CD4-positive, alpha-beta memory T cell (primary cell): Measurements from ENCODE around the gene NCLN. TPM values are rescaled to one million over a fixed set of nuclear protein-coding genes. Genes with fewer than 3 reads are reported as not detected.
"Not testable (repeated sequence)": the region's sequence is repeated elsewhere in the genome, so short reads cannot be mapped to it uniquely, and the experiment has no call there.

Experiments
- CTCF ChIA-PET: fragments of 350-600 bp; sonication (Branson Sonifier 250); formaldehyde crosslinking; loops from one replicate; lab custom pipeline; 2021; ENCODE audit warnings: inconsistent platforms; ENCODE audit not compliant: partially characterized antibody; lab: Charles Lee
- POLR2A ChIA-PET: fragments of 350-600 bp; sonication (Branson Sonifier 250); formaldehyde crosslinking; loops from one replicate; lab custom pipeline; 2021; ENCODE audit not compliant: partially characterized antibody; lab: Charles Lee
- DNase-seq, 5 donors: peaks; one replicate each; pipeline versions ENCODE4 v3.0.0 to v3.0.0-alpha.2; 2020 to 2022; ENCODE audit warnings: mixed read lengths in 1 of 5
- H3K27ac ChIP-seq: one replicate; pipeline ENCODE4 v1.7.0; 2013; ENCODE audit warnings: low read depth, low read length
- H3K27me3 ChIP-seq: 2 replicates; pipeline ENCODE4 v1.7.0; 2013; ENCODE audit warnings: mild to moderate bottlenecking, low read length, moderate library complexity; ENCODE audit not compliant: insufficient read depth
- H3K36me3 ChIP-seq: 2 replicates; pipeline ENCODE4 v1.7.0; 2013; ENCODE audit warnings: mild to moderate bottlenecking, low read length, moderate library complexity; ENCODE audit not compliant: insufficient read depth
- H3K4me1 ChIP-seq: 2 replicates; pipeline ENCODE4 v1.7.0; 2013; ENCODE audit warnings: mild to moderate bottlenecking, low read length, moderate library complexity; ENCODE audit not compliant: insufficient read depth
- H3K4me3 ChIP-seq, 2 donors: one replicate each; pipeline ENCODE4 v1.7.0; 2013; ENCODE audit warnings: low read length in 2 of 2, mild to moderate bottlenecking in 1 of 2
- H3K9me3 ChIP-seq, 2 donors: one replicate each; pipeline ENCODE4 v1.7.0; 2013; ENCODE audit warnings: low read length in 2 of 2, control low read depth in 1 of 2; ENCODE audit not compliant: control insufficient read depth in 1 of 2
- H3K27ac Mint-ChIP-seq, 7 donors: one replicate each; pipeline ENCODE4 v1.8.0; 2020 to 2021; ENCODE audit warnings: mixed read lengths in 7 of 7, mild to moderate bottlenecking in 6 of 7, inconsistent platforms in 3 of 7, moderate library complexity in 3 of 7
- H3K27me3 Mint-ChIP-seq, 2 donors: one replicate each; pipeline ENCODE4 v1.8.0; 2020 to 2021; ENCODE audit warnings: mixed read lengths in 2 of 2
- H3K36me3 Mint-ChIP-seq, 2 donors: one replicate each; pipeline ENCODE4 v1.8.0; 2020 to 2021; ENCODE audit warnings: mixed read lengths in 2 of 2, inconsistent platforms in 1 of 2, mild to moderate bottlenecking in 1 of 2
- H3K4me1 Mint-ChIP-seq, 4 donors: one replicate each; pipeline ENCODE4 v1.8.0; 2020 to 2021; ENCODE audit warnings: mixed read lengths in 4 of 4, mild to moderate bottlenecking in 1 of 4
- H3K4me3 Mint-ChIP-seq, 8 donors: one replicate each; pipeline ENCODE4 v1.8.0; 2020 to 2021; ENCODE audit warnings: mixed read lengths in 8 of 8, mild to moderate bottlenecking in 7 of 8, moderate library complexity in 6 of 8, inconsistent platforms in 3 of 8
- H3K9me3 Mint-ChIP-seq, 8 donors: one replicate each; pipeline ENCODE4 v1.8.0; 2020 to 2021; ENCODE audit warnings: mixed read lengths in 8 of 8, mild to moderate bottlenecking in 5 of 8, inconsistent platforms in 3 of 8, moderate library complexity in 1 of 8
- intact Hi-C: fragments of 100-400 bp; cut with micrococcal nuclease; formaldehyde crosslinking; loops from one replicate; pipeline ENCODE4 v1.15.1; 2023
- polyA plus RNA-seq, 2 donors: library from polyadenylated mRNA; unstranded; fragments of 300-500 nt; fragmentation: Illumina TruSeq; gene quantifications; one replicate each; pipeline ENCODE4 v1.2.3, GENCODE V29; 2021
- total RNA-seq, 2 experiments: library from RNA; stranded (reverse); gene quantifications; one replicate each; pipeline ENCODE4 v1.2.3, GENCODE V29; 2021

The NCLN gene
- total and polyA plus RNA-seq, 4 experiments from 2014 or later = 25.1 to 59.3 (median 49.3) TPM

DNA sequence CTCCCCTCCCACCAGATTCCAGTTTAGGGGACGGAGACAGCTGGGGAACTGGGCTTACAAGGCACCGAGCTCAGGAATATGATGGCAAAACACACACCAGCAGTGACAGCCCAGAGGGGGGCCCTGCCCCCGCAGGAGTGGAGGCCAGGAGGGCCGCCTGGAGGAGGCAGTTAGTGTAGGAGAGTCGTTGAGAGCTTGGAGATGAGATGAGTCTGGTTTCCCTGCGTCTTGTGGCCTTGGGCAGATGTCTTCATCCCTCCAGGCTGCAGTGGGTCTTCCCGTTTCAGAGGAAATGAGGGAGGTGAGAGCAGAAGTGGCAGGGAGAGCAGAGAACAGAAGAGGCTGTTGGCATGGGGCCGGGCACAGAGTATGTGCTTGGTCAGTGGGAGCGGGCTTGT lies 43.6 kb downstream of the NCLN start:
- Histone ChIP-seq H3K36me3 (no peaks in the 10 kb centered on the region), H3K27ac (no peak overlapping the region), H3K4me3 (no peak overlapping the region), H3K27me3 (peaks cover 9% of the 10 kb centered on the region), H3K9me3 (no peaks in the 10 kb centered on the region), H3K4me1 (no peaks in the 10 kb centered on the region)
- H3K4me3 Mint-ChIP-seq = no peak overlapping the region
- peaks cover 0 to 1% (median 0%) of the 10 kb centered on the region in 8 donors for H3K9me3 Mint-ChIP-seq
- H3K36me3 Mint-ChIP-seq = no peaks in the 10 kb centered on the region
- no peak for DNase-seq
- peaks cover 21 to 24% of the 10 kb centered on the region in 2 donors for H3K27me3 Mint-ChIP-seq
- peak overlapping the region in 1 of 7 donors; percentile 35 for H3K27ac Mint-ChIP-seq
- CTCF ChIA-PET = interaction anchor here (0.7 to 1.1 kb wide), 3 partner anchors 10 to 23 kb away, joined by 3 to 5 read pairs (median 4); no protein-coding TSS in a partner anchor
- H3K4me1 Mint-ChIP-seq = no peaks in the 10 kb centered on the region
- intact Hi-C loops = no loop called here
- POLR2A ChIA-PET = interaction anchor here (0.5 to 1.1 kb wide), 2 partner anchors 14 to 993 kb away, joined by 3 to 4 read pairs; partner anchors contain the start of gene PLEKHJ1

DNA sequence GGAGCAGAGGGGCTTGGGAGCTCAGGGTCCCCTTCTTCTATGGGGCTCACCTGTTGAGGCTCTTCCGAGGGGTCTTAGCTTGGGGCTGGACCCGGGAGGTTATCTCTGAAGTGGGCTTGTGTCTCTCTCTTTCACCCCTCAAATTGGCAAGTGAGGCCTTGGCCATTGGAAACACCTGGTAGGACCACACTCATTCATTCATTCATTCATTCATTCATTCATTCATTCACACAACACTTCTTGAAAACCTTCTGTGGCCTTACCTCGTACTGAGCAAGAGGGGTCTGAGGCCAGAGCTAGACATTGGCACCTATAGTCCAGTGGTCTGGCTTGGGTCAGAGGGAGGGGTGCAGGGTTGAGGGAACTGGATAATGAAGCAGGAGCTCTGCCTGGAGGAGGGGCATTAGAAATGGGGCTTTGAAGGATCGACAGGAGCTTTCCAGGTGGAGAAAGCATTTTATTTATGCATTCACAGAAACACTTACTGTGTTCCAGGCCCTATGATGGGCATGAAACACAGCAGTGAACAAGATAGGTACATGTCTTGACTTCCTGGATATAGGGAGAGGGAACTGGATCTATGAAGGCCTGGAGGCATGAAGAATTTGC lies 44.3 kb downstream of the NCLN start:
- Histone ChIP-seq H3K9me3 (no peaks in the 10 kb centered on the region), H3K36me3 (no peaks in the 10 kb centered on the region), H3K4me3 (no peak overlapping the region), H3K27me3 (peaks cover 9% of the 10 kb centered on the region), H3K4me1 (no peaks in the 10 kb centered on the region), H3K27ac (no peak overlapping the region)
- intact Hi-C loops = no loop called here
- DNase-seq = no peak
- H3K36me3 Mint-ChIP-seq = no peaks in the 10 kb centered on the region
- H3K27ac Mint-ChIP-seq = no peak overlapping the region
- peaks cover 21 to 25% of the 10 kb centered on the region in 2 donors for H3K27me3 Mint-ChIP-seq
- H3K4me3 Mint-ChIP-seq = no peak overlapping the region
- peaks cover 0 to 1% (median 0%) of the 10 kb centered on the region in 8 donors for H3K9me3 Mint-ChIP-seq
- no peaks in the 10 kb centered on the region for H3K4me1 Mint-ChIP-seq
- CTCF ChIA-PET = interaction anchor here (0.7 to 1.1 kb wide), 3 partner anchors 11 to 22 kb away, joined by 3 to 5 read pairs (median 4); no protein-coding TSS in a partner anchor
- POLR2A ChIA-PET = interaction anchor here (0.5 to 1.1 kb wide), 2 partner anchors 13 to 994 kb away, joined by 3 to 4 read pairs; partner anchors contain the start of gene PLEKHJ1

DNA sequence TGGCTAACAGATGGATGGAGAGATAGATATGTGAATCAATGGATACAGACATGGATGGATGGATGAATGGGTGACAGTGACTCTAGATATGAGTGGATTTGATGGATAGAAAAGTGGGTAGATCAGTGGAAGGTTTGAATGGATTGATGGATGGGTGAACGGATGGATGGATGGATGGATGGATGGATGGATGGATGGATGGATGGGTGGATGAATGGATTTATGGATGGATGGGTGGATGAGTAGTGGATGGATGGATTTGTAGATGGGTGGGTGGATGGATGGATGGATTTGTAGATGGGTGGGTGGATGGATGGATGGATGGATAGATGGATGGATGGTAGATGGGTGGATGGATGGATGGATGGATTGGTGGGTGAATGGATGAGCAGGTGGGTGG lies 45.6 kb downstream of the NCLN start:
- intact Hi-C loops = no loop called here
- Mint-ChIP-seq H3K27me3 (peaks cover 18 to 23% of the 10 kb centered on the region in 2 donors), H3K4me1 (no peaks in the 10 kb centered on the region), H3K9me3 (peaks cover 0 to 2% (median 0%) of the 10 kb centered on the region in 8 donors), H3K27ac (no peak overlapping the region), H3K36me3 (no peaks in the 10 kb centered on the region), H3K4me3 (no peak overlapping the region)
- Histone ChIP-seq H3K9me3 (no peaks in the 10 kb centered on the region), H3K27ac (no peak overlapping the region), H3K27me3 (peaks cover 2% of the 10 kb centered on the region), H3K4me3 (no peak overlapping the region), H3K4me1 (no peaks in the 10 kb centered on the region), H3K36me3 (no peaks in the 10 kb centered on the region)
- DNase-seq = no peak
- POLR2A ChIA-PET = no interaction called here
- CTCF ChIA-PET = no interaction called here

DNA sequence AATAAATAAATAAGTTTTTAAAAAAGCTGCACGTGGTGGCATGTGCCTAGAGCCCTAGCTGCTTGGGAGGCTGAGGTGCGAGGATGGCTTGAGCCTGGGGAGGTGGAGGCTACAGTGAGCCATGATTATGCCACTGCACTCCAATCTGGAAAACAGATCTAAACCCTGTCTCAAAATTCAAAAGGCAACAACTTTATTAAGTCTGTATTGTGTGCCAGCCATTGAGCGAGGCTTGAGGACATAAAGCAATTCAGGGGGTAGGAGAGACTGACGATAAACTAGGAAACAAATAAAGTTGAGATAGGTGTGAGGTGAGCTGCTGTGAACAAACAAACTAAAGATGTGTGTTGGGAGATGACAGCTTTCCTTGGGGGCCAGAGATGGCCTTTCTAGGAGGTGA lies 47.4 kb downstream of the NCLN start:
- Mint-ChIP-seq H3K9me3 (peaks cover 0 to 4% (median 0%) of the 10 kb centered on the region in 8 donors), H3K4me1 (no peaks in the 10 kb centered on the region), H3K27me3 (peaks cover 7 to 16% of the 10 kb centered on the region in 2 donors), H3K27ac (no peak overlapping the region), H3K4me3 (no peak overlapping the region), H3K36me3 (no peaks in the 10 kb centered on the region)
- Histone ChIP-seq H3K4me3 (no peak overlapping the region), H3K27ac (no peak overlapping the region), H3K27me3 (no peaks in the 10 kb centered on the region), H3K36me3 (no peaks in the 10 kb centered on the region), H3K9me3 (no peaks in the 10 kb centered on the region), H3K4me1 (no peaks in the 10 kb centered on the region)
- CTCF ChIA-PET = no interaction called here
- intact Hi-C loops = no loop called here
- DNase-seq = no peak
- POLR2A ChIA-PET = no interaction called here

DNA sequence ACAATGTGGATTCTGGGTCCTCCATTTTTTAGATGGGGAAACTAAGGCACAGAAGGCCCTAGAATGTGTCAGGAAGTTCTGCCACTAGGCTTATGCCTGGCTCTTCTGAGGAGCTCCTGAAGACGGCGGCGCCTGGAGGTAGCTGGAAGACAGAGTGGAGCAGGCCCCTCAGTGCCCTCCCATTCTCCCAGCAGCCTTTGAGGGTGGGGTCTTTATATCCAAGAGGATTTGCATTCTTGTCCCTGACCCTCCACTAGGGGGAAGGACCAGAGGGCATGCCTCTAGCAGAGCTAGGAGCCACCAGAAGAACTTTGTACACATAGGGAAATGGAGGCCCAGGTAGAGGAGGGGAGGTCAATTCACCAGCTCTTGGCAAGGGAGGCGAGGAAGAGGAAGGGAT lies 48.1 kb downstream of the NCLN start:
- intact Hi-C loops = no loop called here
- CTCF ChIA-PET = no interaction called here
- no peaks in the 10 kb centered on the region for H3K9me3 ChIP-seq
- no peak for DNase-seq
- Mint-ChIP-seq H3K4me1 (no peaks in the 10 kb centered on the region), H3K9me3 (peaks cover 0 to 4% (median 0%) of the 10 kb centered on the region in 8 donors), H3K27me3 (peaks cover 7 to 16% of the 10 kb centered on the region in 2 donors), H3K27ac (no peak overlapping the region), H3K36me3 (no peaks in the 10 kb centered on the region), H3K4me3 (no peak overlapping the region)
- H3K27ac ChIP-seq = no peak overlapping the region
- H3K27me3 ChIP-seq = no peaks in the 10 kb centered on the region
- no peaks in the 10 kb centered on the region for H3K36me3 ChIP-seq
- POLR2A ChIA-PET = no interaction called here
- no peaks in the 10 kb centered on the region for H3K4me1 ChIP-seq
- H3K4me3 ChIP-seq = no peak overlapping the region

DNA sequence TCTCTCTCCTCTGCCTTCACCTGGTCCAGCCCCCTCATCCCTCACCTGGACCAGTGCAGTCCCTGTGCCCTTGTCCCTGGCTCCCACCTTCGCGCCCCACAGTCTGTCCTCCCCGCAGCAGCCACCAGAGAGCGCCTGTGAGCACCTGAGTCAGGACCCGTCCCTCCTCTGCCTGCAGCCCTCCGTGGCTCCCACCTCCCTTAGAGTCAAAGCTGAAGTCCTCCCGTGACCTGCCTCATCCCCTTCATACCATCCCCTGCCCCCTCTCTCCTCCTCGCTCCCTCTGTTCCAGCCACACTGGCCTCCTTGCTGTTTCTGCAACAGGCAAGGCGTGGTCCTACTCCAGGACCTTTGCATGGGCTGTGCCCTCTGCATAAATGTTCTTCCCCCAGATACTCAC lies 49.1 kb downstream of the NCLN start:
- Mint-ChIP-seq H3K27ac (no peak overlapping the region), H3K27me3 (peaks cover 2 to 13% of the 10 kb centered on the region in 2 donors), H3K4me3 (no peak overlapping the region), H3K36me3 (no peaks in the 10 kb centered on the region), H3K4me1 (no peaks in the 10 kb centered on the region), H3K9me3 (peaks cover 0 to 4% (median 0%) of the 10 kb centered on the region in 8 donors)
- CTCF ChIA-PET = interaction anchor here (1.0 kb wide), 1 partner anchor 11 kb away, joined by 3 read pairs; no protein-coding TSS in a partner anchor
- no peaks in the 10 kb centered on the region for H3K9me3 ChIP-seq
- intact Hi-C loops = no loop called here
- no peak for DNase-seq
- no peaks in the 10 kb centered on the region for H3K4me1 ChIP-seq
- H3K36me3 ChIP-seq = no peaks in the 10 kb centered on the region
- POLR2A ChIA-PET = no interaction called here
- no peak overlapping the region for H3K4me3 ChIP-seq
- H3K27me3 ChIP-seq = no peaks in the 10 kb centered on the region
- no peak overlapping the region for H3K27ac ChIP-seq

DNA sequence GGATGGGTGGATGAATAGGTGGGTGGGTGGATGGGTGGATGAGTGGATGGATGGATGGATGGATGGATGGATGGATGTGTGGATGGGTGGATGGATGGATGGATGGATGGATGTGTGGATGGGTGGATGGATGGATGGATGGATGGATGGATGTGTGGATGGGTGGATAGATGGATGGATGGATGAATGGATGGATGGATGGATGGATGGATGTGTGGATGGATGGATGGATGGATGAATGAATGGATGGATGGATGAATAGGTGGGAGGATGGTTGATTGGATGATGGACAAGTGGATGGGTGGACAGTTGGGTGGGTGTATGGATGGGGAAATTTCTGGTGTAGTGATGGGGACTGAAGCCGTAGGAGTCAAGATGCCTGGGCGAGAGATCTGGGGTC lies 49.9 kb downstream of the NCLN start:
- CTCF ChIA-PET = interaction anchor here (1.0 kb wide), 1 partner anchor 12 kb away, joined by 3 read pairs; no protein-coding TSS in a partner anchor
- H3K27ac ChIP-seq, H3K4me3 ChIP-seq, H3K4me1 ChIP-seq, H3K9me3 Mint-ChIP-seq, H3K36me3 Mint-ChIP-seq, H3K27ac Mint-ChIP-seq, H3K4me3 Mint-ChIP-seq, H3K4me1 Mint-ChIP-seq, intact Hi-C loops, DNase-seq, H3K36me3 ChIP-seq, H3K27me3 ChIP-seq, H3K9me3 ChIP-seq, POLR2A ChIA-PET: not testable (repeated sequence)
- H3K27me3 Mint-ChIP-seq = peaks cover 2 to 13% of the 10 kb centered on the region in 2 donors
